ENCODE results near the gene NOTCH1.

DNA sequence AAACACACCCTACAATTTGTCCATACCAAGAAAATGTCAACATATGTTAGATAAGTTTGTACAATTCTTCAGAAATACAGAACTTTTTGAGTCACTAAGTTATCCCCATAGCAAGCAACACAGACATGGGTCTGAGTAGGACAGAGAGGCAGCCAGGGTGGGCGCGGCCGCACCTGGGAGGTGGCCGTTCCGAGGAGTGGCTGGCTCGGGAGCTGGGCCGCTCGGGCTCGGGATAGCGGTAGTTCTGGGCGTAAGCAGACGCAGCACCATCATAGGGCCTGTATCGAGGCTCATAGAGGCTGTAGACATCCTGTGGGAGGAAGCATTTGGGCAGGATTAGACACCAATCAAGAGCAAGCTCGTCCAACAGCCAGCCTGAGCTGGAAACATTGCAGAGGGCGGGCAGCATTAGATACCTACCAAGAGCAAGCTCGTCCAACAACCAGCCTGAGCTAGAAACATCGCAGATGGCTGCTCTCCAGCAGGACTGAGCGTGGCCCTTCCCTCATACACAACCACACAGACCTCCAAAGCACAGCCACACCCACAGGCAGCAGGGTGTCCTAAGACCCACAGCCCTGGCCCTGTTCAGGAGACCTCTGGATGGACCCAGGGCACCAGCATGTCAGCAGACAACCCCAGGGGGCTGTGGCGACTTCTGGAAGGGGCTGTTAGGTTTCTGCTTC lies 73.9 kb downstream of the NOTCH1 start:
- TF ChIP-seq, protein P1, sequence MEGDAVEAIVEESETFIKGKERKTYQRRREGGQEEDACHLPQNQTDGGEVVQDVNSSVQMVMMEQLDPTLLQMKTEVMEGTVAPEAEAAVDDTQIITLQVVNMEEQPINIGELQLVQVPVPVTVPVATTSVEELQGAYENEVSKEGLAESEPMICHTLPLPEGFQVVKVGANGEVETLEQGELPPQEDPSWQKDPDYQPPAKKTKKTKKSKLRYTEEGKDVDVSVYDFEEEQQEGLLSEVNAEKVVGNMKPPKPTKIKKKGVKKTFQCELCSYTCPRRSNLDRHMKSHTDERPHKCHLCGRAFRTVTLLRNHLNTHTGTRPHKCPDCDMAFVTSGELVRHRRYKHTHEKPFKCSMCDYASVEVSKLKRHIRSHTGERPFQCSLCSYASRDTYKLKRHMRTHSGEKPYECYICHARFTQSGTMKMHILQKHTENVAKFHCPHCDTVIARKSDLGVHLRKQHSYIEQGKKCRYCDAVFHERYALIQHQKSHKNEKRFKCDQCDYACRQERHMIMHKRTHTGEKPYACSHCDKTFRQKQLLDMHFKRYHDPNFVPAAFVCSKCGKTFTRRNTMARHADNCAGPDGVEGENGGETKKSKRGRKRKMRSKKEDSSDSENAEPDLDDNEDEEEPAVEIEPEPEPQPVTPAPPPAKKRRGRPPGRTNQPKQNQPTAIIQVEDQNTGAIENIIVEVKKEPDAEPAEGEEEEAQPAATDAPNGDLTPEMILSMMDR (IDR thresholded peaks at IDR 0.05; ENCODE audit: insufficient read depth, low read depth, low read length): no peak
- TF ChIP-seq EZH2 (IDR thresholded peaks at IDR 0.05; ENCODE audit: insufficient read depth, low read length): no peak
